ENCODE data around the gene ZNF592. TPM values are rescaled to one million over a fixed set of nuclear protein-coding genes. Genes with fewer than 3 reads are reported as not detected.
A peak's percentile ranks its signal among the peaks of the same experiment; 100 is the strongest.

Gene ZNF592
- 30.0 and 30.6 TPM in 2 replicates for total RNA-seq

DNA sequence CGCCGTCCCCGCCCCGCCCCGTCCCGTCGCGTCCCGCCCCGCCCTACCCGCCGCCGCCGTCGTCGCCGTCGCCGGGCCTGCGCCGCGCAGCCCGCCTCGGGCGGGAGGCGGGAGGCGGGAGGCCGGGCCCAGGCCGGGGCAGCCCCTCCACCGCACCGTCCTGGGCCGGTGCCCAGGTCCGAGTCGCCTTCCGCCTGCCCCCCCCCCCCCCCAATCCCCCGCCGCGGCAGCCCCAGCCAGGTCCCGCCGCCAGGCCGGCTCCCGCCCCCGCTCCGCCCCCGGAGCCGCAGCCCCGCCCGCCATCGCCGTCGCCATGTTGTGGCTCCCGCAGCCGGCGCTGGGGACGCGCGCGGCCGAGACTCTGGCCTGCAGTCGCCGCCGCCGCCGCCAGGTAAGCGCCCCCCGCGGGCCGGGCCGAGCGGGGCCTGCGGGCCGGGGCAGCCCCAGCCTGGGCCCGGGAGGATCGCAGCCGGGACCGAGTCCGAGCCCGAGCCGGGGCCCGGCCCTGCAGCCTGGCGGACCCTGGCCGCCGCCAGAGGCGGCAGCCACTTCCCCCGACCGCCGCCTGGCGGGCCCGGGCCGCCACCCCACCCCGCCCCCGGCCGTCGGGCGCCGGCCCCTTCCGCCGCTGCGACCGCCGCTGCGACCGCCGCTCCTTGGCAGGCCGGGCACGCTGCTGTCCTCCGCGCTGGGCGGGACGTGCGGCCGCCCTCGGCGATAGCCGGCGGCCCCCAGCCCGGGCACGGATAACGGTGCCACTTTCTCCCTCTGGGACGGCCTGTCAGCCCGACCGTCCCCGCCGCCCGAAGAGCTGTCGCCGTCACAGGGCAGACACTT lies at the start of gene ZNF592:
TSS of gene ZNF592 (plus strand) at position 319 of the 837 bp plus-strand sequence. CDS start 34,084 bp downstream, outside the sequence.
- H3K4me1 Mint-ChIP-seq, result peaks cover 50% of the 10 kb centered on the region
- peak; percentile 94 for DNase-seq
- intact Hi-C loops (cut with micrococcal nuclease), result loop anchor here (1.0 to 5.0 kb wide), 4 partner anchors 13 to 232 kb away; partner anchors contain the start of genes PDE8A and SEC11A

GRCh38 chr15:84699538-84700191 lies 48.7 kb upstream of the ZNF592 start:
- H3K4me1 Mint-ChIP-seq, result peaks cover 43% of the 10 kb centered on the region
- H3K27me3 Mint-ChIP-seq, result no peaks in the 10 kb centered on the region

More for the DNA sequence above, at the start of gene ZNF592:
- no peaks in the 10 kb centered on the region for H3K9me3 Mint-ChIP-seq
- H3K27me3 Mint-ChIP-seq, result no peaks in the 10 kb centered on the region
- H3K27ac Mint-ChIP-seq, result peak within 1 kb of the TSS; percentile 94
- H3K36me3 Mint-ChIP-seq (ENCODE audit: low read depth), result peaks cover 24% of the 10 kb centered on the region
- peak within 1 kb of the TSS; percentile 97 for H3K4me3 Mint-ChIP-seq

DNA sequence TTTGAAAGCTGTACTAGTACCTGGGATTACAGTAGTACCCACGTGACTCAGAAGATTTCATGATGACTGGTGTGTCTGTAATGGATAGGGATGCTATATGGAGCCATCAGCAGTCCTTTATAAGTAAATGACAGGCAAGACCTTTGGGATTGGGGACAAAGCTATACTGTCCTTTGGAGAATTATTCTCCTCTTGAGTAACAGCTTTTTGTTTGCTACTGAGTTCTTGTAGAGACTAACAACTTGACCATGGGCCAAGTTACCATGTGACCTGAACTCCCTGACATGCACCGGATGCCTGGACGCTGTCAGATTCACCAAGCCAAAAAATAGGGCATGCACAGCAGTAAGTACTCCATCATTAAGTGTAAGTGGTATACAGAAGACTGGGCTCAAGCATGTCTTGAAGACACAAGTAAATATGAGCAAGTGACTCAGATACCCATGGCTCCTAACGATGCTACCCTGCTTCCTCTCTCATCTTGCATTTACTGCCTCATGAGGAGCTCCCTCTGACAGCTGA lies 45.4 kb upstream of the ZNF592 start:
- Mint-ChIP-seq H3K27ac (peak overlapping the region; percentile 43), H3K27me3 (no peaks in the 10 kb centered on the region), H3K4me3 (no peak overlapping the region), H3K4me1 (peaks cover 49% of the 10 kb centered on the region), H3K9me3 (no peaks in the 10 kb centered on the region), H3K36me3 (ENCODE audit: low read depth) (peaks cover 31% of the 10 kb centered on the region)
- no peak for DNase-seq
- intact Hi-C loops (cut with micrococcal nuclease), result loop anchor here (5.0 kb wide), 1 partner anchor 34 kb away; no protein-coding TSS in a partner anchor

More at GRCh38 chr15:84699538-84700191, 48.7 kb upstream of the ZNF592 start:
- no peak for DNase-seq
- Mint-ChIP-seq H3K36me3 (ENCODE audit: low read depth) (peaks cover 27% of the 10 kb centered on the region), H3K9me3 (no peaks in the 10 kb centered on the region), H3K4me3 (no peak overlapping the region), H3K27ac (peak overlapping the region; percentile 31)
- intact Hi-C loops (cut with micrococcal nuclease), result loop anchor here (5.0 kb wide), 1 partner anchor 38 kb away; no protein-coding TSS in a partner anchor

DNA sequence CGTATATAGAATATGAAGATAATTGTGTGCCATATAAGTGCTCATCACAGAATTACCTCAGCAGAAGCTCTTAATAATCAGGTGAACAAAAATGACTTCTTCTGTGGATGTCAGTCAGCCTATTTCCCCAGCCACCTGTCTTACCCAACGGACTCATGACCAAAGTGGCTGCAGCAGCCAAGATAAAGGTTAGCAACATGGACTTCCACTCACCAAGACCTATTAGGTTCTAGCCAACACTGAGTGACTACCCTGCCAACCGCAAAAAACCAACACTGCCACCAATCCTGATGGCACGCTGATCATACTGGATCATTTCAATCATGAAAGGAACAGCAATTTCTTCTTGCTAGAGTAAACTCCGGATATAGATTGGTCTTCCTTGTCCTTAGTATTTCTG lies 44.6 kb upstream of the ZNF592 start:
- Mint-ChIP-seq H3K36me3 (ENCODE audit: low read depth) (peaks cover 35% of the 10 kb centered on the region), H3K4me3 (no peak overlapping the region), H3K27me3 (no peaks in the 10 kb centered on the region), H3K27ac (no peak overlapping the region), H3K4me1 (peaks cover 49% of the 10 kb centered on the region), H3K9me3 (no peaks in the 10 kb centered on the region)
- intact Hi-C loops (cut with micrococcal nuclease), result loop anchor here (5.0 kb wide), 1 partner anchor 33 kb away; no protein-coding TSS in a partner anchor
- DNase-seq, result no peak

DNA sequence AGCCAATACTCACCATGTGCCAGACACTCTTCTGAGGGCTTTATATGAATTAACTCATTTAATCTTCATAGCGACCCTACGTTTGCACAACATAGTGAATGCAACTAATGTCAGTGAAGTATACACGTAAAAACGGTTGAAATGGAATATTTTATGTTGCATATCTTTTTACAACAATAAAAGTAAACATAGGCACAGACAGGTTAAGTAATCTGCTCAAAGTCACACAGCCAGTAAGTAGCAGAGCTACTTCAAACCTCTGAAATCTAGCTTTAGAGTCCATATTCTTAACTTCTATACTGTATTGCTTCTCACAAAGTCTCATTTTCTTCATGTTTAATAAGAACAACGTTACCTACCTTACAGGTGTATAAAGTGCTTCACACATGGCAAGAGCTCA lies 34.0 kb upstream of the ZNF592 start:
- Mint-ChIP-seq H3K4me1 (peaks cover 39% of the 10 kb centered on the region), H3K9me3 (no peaks in the 10 kb centered on the region), H3K27ac (peak overlapping the region; percentile 10), H3K36me3 (ENCODE audit: low read depth) (peaks cover 13% of the 10 kb centered on the region), H3K27me3 (no peaks in the 10 kb centered on the region), H3K4me3 (peak overlapping the region; percentile 89)
- DNase-seq, result no peak
- intact Hi-C loops (cut with micrococcal nuclease), result loop anchor here (10.0 kb wide), 1 partner anchor 270 kb away; the partner anchor contains the start of gene PDE8A

DNA sequence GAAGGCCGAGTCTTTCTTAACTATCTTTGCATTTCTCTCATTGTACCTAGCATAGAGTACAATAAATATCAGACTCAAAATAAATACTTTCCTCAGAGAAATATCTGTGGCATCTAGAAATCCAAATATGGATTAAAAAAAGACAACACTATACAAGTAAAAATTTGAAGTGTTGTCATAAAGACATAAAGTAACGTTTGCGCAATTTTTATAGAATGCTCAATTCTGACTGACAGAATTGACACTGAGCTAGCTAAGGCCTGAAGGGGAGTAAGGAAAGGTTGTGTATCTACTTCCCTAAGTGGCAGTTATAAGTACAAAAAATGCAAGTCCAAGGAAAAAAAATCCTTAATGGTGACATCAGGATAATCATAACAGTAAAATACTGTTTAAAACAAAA lies 33.6 kb upstream of the ZNF592 start:
- H3K4me1 Mint-ChIP-seq, result peaks cover 39% of the 10 kb centered on the region
- H3K27ac Mint-ChIP-seq, result peak overlapping the region; percentile 91
- no peak for DNase-seq
- H3K27me3 Mint-ChIP-seq, result no peaks in the 10 kb centered on the region
- H3K9me3 Mint-ChIP-seq, result no peaks in the 10 kb centered on the region
- intact Hi-C loops (cut with micrococcal nuclease), result loop anchor here (10.0 kb wide), 1 partner anchor 270 kb away; the partner anchor contains the start of gene PDE8A
- H3K36me3 Mint-ChIP-seq (ENCODE audit: low read depth), result peaks cover 13% of the 10 kb centered on the region
- H3K4me3 Mint-ChIP-seq, result peak overlapping the region; percentile 89

DNA sequence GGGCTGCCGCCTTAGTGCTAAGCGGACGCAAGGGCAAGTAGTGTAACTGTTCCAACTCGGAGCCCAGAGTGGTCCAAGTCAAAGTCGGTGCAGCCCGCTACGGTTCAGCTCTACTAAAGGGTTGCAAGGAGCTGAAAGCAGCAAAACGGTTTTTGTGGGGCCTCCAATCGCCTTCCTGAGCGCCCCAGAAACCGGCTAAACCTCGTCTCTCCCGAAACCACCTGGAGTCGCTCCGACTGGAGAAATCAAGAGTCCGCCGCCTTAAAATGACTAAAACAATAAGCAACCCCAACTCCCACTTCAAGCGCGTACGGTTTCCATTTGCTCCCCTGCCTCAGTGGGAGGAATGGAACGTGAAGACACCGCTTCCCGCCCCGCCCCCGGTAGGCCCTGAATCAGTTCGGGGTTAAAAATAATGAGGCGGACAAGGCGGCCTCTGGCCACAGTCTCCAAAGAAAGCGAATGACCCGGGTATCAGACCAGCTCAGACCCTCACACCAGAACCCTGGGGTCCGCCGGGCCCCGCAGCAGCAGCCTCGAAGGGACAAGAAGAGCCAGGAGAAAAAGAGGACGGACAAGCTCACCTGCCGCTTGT lies 32.9 kb upstream of the ZNF592 start:
- H3K4me3 Mint-ChIP-seq, result peak overlapping the region; percentile 89
- H3K9me3 Mint-ChIP-seq, result no peaks in the 10 kb centered on the region
- peaks cover 39% of the 10 kb centered on the region for H3K4me1 Mint-ChIP-seq
- intact Hi-C loops (cut with micrococcal nuclease), result loop anchor here (1.0 to 10.0 kb wide), 5 partner anchors 20 to 269 kb away; partner anchors contain the start of genes PDE8A, WDR73 and ZSCAN2
- H3K36me3 Mint-ChIP-seq (ENCODE audit: low read depth), result peaks cover 13% of the 10 kb centered on the region
- H3K27me3 Mint-ChIP-seq, result no peaks in the 10 kb centered on the region
- peak overlapping the region; percentile 91 for H3K27ac Mint-ChIP-seq
- peak; percentile 83 for DNase-seq

DNA sequence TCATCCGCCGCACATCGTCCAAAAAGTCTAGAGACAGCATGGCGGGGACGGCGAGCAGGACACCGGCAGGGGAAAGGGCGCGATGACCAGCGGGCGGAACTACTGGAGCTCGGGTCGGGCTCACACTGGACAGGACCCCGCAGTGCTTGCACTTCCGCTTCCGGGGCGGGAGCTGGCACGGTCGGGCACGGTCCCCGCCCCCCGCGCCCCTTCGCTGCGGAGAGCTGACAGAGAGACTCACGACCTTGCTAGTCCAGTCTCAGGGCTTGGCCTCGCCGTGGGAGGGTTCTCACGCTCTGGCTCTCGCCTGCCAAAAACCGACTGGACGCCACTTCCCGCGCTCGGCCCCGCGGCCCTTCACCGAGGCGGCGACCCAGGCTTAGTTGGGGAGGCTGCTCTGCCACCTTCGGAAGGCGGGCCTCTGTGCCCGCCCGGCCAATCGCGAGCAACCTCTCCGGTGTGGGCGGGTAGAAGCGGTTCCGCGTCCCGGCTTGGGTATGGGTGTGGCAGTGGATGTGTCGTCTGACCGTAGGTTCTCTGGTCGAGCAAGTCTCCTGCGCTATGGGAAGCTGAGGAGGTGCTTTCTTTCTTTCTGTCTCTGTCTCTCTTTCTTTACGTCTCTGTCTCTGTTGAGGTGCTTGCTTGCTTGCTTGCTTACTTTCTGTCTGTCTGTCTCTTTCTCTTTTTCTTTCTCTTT lies 32.2 kb upstream of the ZNF592 start, which contains the start of gene SEC11A:
TSS of gene SEC11A (minus strand) at position 104 of the 697 bp plus-strand sequence. CDS start at position 40, 64 bp downstream.
- peak within 1 kb of the TSS; percentile 91 for H3K27ac Mint-ChIP-seq
- peaks cover 13% of the 10 kb centered on the region for H3K36me3 Mint-ChIP-seq (ENCODE audit: low read depth)
- H3K4me1 Mint-ChIP-seq, result peaks cover 42% of the 10 kb centered on the region
- H3K9me3 Mint-ChIP-seq, result no peaks in the 10 kb centered on the region
- DNase-seq, result peak; percentile 97
- H3K4me3 Mint-ChIP-seq, result peak within 1 kb of the TSS; percentile 89
- no peaks in the 10 kb centered on the region for H3K27me3 Mint-ChIP-seq
- intact Hi-C loops (cut with micrococcal nuclease), result loop anchor here (1.0 to 10.0 kb wide), 5 partner anchors 19 to 269 kb away; partner anchors contain the start of genes PDE8A, WDR73 and ZSCAN2

- DNase-seq, result peak; percentile 67
- intact Hi-C loops (cut with micrococcal nuclease), result no loop called here
- peaks cover 2% of the 10 kb centered on the region for H3K36me3 Mint-ChIP-seq (ENCODE audit: low read depth)
- no peaks in the 10 kb centered on the region for H3K9me3 Mint-ChIP-seq
- peaks cover 31% of the 10 kb centered on the region for H3K4me1 Mint-ChIP-seq
- peak overlapping the region; percentile 9 for H3K4me3 Mint-ChIP-seq
- peak overlapping the region; percentile 31 for H3K27ac Mint-ChIP-seq
- no peaks in the 10 kb centered on the region for H3K27me3 Mint-ChIP-seq
These were observed 27.0 kb upstream of the ZNF592 start for GRCh38 chr15:84721371-84721770.

DNA sequence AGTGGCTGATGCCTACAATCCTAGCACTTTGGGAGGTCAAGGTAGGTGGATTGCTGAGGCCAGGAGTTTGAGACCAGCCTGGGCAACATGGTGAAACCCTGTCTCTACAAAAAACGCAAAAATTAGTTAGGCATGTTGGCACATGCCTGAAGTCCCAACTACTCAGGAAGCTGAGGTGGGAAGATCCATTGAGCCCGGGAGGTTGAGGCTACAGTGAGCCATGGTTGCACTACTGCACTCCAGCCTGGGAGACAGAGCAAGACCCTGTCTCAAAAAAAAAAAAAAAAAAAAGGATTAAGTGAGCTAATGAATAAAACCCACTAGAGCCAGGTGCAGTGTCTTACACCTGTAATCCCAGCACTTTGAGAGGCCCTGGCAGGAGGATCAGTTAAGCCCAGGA lies 25.8 kb upstream of the ZNF592 start:
- H3K4me3 Mint-ChIP-seq, result no peak overlapping the region
- H3K36me3 Mint-ChIP-seq (ENCODE audit: low read depth), result peaks cover 2% of the 10 kb centered on the region
- peaks cover 24% of the 10 kb centered on the region for H3K4me1 Mint-ChIP-seq
- intact Hi-C loops (cut with micrococcal nuclease), result no loop called here
- no peaks in the 10 kb centered on the region for H3K9me3 Mint-ChIP-seq
- no peak for DNase-seq
- no peak overlapping the region for H3K27ac Mint-ChIP-seq
- H3K27me3 Mint-ChIP-seq, result no peaks in the 10 kb centered on the region

DNA sequence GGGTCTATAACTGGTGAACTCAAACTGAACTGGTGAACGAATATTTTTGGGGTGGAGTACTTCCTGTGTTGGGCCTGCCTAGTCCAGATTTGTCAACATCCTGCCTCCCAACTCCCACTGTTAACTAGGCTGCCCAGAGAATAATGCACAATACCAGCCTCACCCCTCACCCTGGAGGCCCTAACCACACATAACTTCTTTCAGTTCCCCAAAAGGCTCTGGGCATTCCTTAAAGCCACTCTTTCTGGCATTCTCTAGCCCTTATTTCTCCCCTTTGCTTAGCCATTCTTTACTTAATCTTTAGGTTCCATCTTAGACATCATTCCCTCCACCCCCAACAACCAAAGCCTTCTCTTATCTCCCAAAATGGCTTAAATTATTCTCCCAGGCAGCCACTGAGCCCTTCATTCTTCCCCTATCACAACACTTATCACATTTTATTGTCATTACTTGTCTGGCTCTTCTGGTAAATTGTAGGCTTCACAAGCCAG lies 23.3 kb upstream of the ZNF592 start:
- H3K27ac Mint-ChIP-seq, result peak overlapping the region; percentile 95
- H3K27me3 Mint-ChIP-seq, result no peaks in the 10 kb centered on the region
- intact Hi-C loops (cut with micrococcal nuclease), result no loop called here
- no peaks in the 10 kb centered on the region for H3K9me3 Mint-ChIP-seq
- peak; percentile 80 for DNase-seq
- H3K36me3 Mint-ChIP-seq (ENCODE audit: low read depth), result peaks cover 2% of the 10 kb centered on the region
- H3K4me1 Mint-ChIP-seq, result peaks cover 28% of the 10 kb centered on the region
- peak overlapping the region; percentile 69 for H3K4me3 Mint-ChIP-seq

DNA sequence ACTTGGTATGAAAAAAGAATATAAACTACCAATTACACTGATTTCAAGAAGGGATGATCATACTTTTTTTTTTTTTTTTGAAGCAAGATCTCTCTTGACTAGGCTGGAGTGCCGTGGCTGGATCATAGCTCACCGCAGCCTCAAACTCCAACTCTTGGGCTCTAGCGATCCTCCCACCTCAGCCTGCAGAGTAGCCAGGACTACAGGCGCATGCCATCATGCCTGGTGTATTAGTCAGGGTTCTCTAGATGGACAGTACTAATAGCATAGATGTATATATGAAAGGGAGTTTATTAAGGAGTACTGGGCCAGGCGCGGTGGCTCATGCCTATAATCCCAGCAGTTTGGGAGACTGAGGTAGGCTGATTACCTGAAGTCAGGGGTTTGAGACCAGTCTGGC lies 21.0 kb upstream of the ZNF592 start:
- Mint-ChIP-seq H3K27ac (no peak overlapping the region), H3K4me3 (no peak overlapping the region), H3K4me1 (peaks cover 22% of the 10 kb centered on the region), H3K27me3 (no peaks in the 10 kb centered on the region), H3K9me3 (no peaks in the 10 kb centered on the region), H3K36me3 (ENCODE audit: low read depth) (peaks cover 2% of the 10 kb centered on the region)
- intact Hi-C loops (cut with micrococcal nuclease), result no loop called here
- no peak for DNase-seq

Data from activated CD4-positive, alpha-beta T cell treated with anti-CD3 and anti-CD28 coated beads, Interleukin-2, amount 10 ng/mL, durations not matched to agents 24 days and 14 days (primary cell).